Suppressor macrophage treated with lipopolysaccharide for 1 hour (primary cell): ENCODE results near the gene PPP1R9A.
"Not testable (repeated sequence)": the region's sequence is repeated elsewhere in the genome, so short reads cannot be mapped to it uniquely, and the experiment has no call there.

Experiments
- DNase-seq, 3 donors: peaks; one replicate each; pipeline ENCODE4 v3.0.0-alpha.2; 2020 to 2022

PPP1R9A gene

GRCh38 chr7:94980418-94981142 is 73.2 kb downstream of the PPP1R9A start:
- DNase-seq = no peak

GRCh38 chr7:94995921-94996320 is 88.5 kb downstream of the PPP1R9A start:
- no peak for DNase-seq

- no peak for DNase-seq
Measured at GRCh38 chr7:94996369-94996768, 89.0 kb downstream of the PPP1R9A start.

GRCh38 chr7:94997547-94997946 is 90.2 kb downstream of the PPP1R9A start:
- no peak for DNase-seq

- DNase-seq = no peak
Measured at GRCh38 chr7:94998266-94999068, 91.1 kb downstream of the PPP1R9A start.

- DNase-seq = no peak
Measured at GRCh38 chr7:94999069-94999351, 91.6 kb downstream of the PPP1R9A start.

- DNase-seq = not testable (repeated sequence)
Measured at GRCh38 chr7:94999601-95000000, 92.2 kb downstream of the PPP1R9A start.

GRCh38 chr7:95001258-95001657 is 93.9 kb downstream of the PPP1R9A start:
- no peak for DNase-seq

- no peak for DNase-seq
Measured at GRCh38 chr7:95001815-95002561, 94.6 kb downstream of the PPP1R9A start.

GRCh38 chr7:95002775-95003174 is 95.4 kb downstream of the PPP1R9A start:
- DNase-seq = no peak

- DNase-seq = no peak
Measured at GRCh38 chr7:95004618-95005247, 97.3 kb downstream of the PPP1R9A start.

GRCh38 chr7:95006010-95006409 is 98.6 kb downstream of the PPP1R9A start:
- no peak for DNase-seq

GRCh38 chr7:95008773-95009172 is 101.4 kb downstream of the PPP1R9A start:
- DNase-seq = not testable (repeated sequence)

GRCh38 chr7:95011146-95011928 is 103.9 kb downstream of the PPP1R9A start:
- DNase-seq = no peak

- DNase-seq = no peak
Measured at GRCh38 chr7:95011995-95012394, 104.6 kb downstream of the PPP1R9A start.

GRCh38 chr7:95018021-95018420 is 110.6 kb downstream of the PPP1R9A start:
- no peak for DNase-seq

GRCh38 chr7:95026018-95026417 is 118.6 kb downstream of the PPP1R9A start:
- DNase-seq = no peak

GRCh38 chr7:95026421-95027072 is 119.2 kb downstream of the PPP1R9A start:
- no peak for DNase-seq

GRCh38 chr7:95027234-95027872 is 120.0 kb downstream of the PPP1R9A start:
- no peak for DNase-seq

- DNase-seq = no peak
Measured at GRCh38 chr7:95028683-95029082, 121.3 kb downstream of the PPP1R9A start.

- DNase-seq = no peak
Measured at GRCh38 chr7:95035295-95035694, 127.9 kb downstream of the PPP1R9A start.
